CD14-positive monocyte (primary cell): Measurements from ENCODE around the gene MPP1. TPM values are rescaled to one million over a fixed set of nuclear protein-coding genes. Genes with fewer than 3 reads are reported as not detected.
A peak's percentile ranks its signal among the peaks of the same experiment; 100 is the strongest.
"Not testable (repeated sequence)": the region's sequence is repeated elsewhere in the genome, so short reads cannot be mapped to it uniquely, and the experiment has no call there.

Source experiments
- DNase-seq, 3 donors: peaks; one replicate each; pipeline ENCODE4 v3.0.0-alpha.2; 2011 to 2022
- H2AFZ ChIP-seq: 2 replicates; pipeline ENCODE4 v1.6.0; 2012; ENCODE audit warnings: mild to moderate bottlenecking, low read depth, low read length, inconsistent platforms; ENCODE audit not compliant: insufficient read depth, poor library complexity, severe bottlenecking
- H3K27ac ChIP-seq, 2 donors: 1 replicate in 1 of 2; 2 replicates in 1 of 2; pipeline ENCODE4 v1.5.1; 2012 to 2013; ENCODE audit warnings: low read length in 2 of 2, control low read depth in 1 of 2, inconsistent platforms in 1 of 2, low read depth in 1 of 2, mild to moderate bottlenecking in 1 of 2
- H3K27me3 ChIP-seq, 2 donors: one replicate each; pipeline versions ENCODE4 v1.6.0 to v1.6.1; 2011 to 2013; ENCODE audit warnings: low read length in 2 of 2; ENCODE audit not compliant: control insufficient read depth in 2 of 2, insufficient read depth in 2 of 2
- H3K36me3 ChIP-seq, 2 donors: replicated peaks in 1 of 2; 1 replicate in 1 of 2; 2 replicates in 1 of 2; pipeline versions ENCODE4 v1.5.1 to v1.6.1; 2012 to 2013; ENCODE audit warnings: low read length in 2 of 2, control low read depth in 1 of 2, inconsistent platforms in 1 of 2, mild to moderate bottlenecking in 1 of 2; ENCODE audit not compliant: insufficient read depth in 2 of 2, control insufficient read depth in 1 of 2
- H3K4me1 ChIP-seq, 2 donors: 1 replicate in 1 of 2; 2 replicates in 1 of 2; pipeline versions ENCODE4 v1.5.1 to v1.6.1; 2012 to 2013; ENCODE audit warnings: low read length in 2 of 2, control low read depth in 1 of 2, inconsistent platforms in 1 of 2, mild to moderate bottlenecking in 1 of 2, moderate library complexity in 1 of 2; ENCODE audit not compliant: insufficient read depth in 2 of 2, control insufficient read depth in 1 of 2
- H3K4me2 ChIP-seq: replicated peaks from 2 replicates; pipeline ENCODE3; 2012; ENCODE audit warnings: low read length, moderate library complexity, mild to moderate bottlenecking; ENCODE audit not compliant: poor library complexity, severe bottlenecking; ENCODE audit errors: extremely low read depth
- H3K4me3 ChIP-seq, 3 experiments: fragments of 200-600 bp in 1 of 3; sonication (generic) in 1 of 3; replicated peaks in 1 of 3; 1 replicate in 2 of 3; 2 replicates in 1 of 3; pipeline ENCODE4 v1.5.1; 2011 to 2013; ENCODE audit warnings: low read length in 3 of 3, mild to moderate bottlenecking in 3 of 3, control low read depth in 2 of 3, low read depth in 2 of 3, inconsistent platforms in 1 of 3, moderate library complexity in 1 of 3
- H3K79me2 ChIP-seq: 2 replicates; pipeline ENCODE4 v1.6.0; 2012; ENCODE audit warnings: mild to moderate bottlenecking, control low read depth, inconsistent platforms, low read length, moderate library complexity; ENCODE audit not compliant: insufficient read depth
- H3K9ac ChIP-seq: 2 replicates; pipeline ENCODE4 v1.6.0; 2017; ENCODE audit warnings: low read length, mild to moderate bottlenecking; ENCODE audit not compliant: insufficient read depth, poor library complexity, severe bottlenecking
- H3K9me3 ChIP-seq, 2 donors: replicated peaks in 1 of 2; 1 replicate in 1 of 2; 2 replicates in 1 of 2; pipeline versions ENCODE4 v1.5.1 to v1.6.1; 2012 to 2013; ENCODE audit warnings: low read length in 2 of 2, control low read depth in 1 of 2; ENCODE audit not compliant: control insufficient read depth in 1 of 2, insufficient read depth in 1 of 2
- H4K20me1 ChIP-seq: 2 replicates; pipeline ENCODE4 v1.6.0; 2012; ENCODE audit warnings: mild to moderate bottlenecking, low read length, control low read depth, moderate library complexity; ENCODE audit not compliant: insufficient read depth
- H3K27ac Mint-ChIP-seq, 7 donors: one replicate each; pipeline ENCODE4 v1.8.0; 2020; ENCODE audit warnings: mild to moderate bottlenecking in 7 of 7, mixed read lengths in 7 of 7, moderate library complexity in 6 of 7, inconsistent platforms in 2 of 7
- H3K27me3 Mint-ChIP-seq, 3 donors: one replicate each; pipeline ENCODE4 v1.8.0; 2021 to 2022; ENCODE audit warnings: low read depth in 3 of 3, mild to moderate bottlenecking in 3 of 3, mixed read lengths in 3 of 3, moderate library complexity in 3 of 3, inconsistent platforms in 1 of 3
- H3K36me3 Mint-ChIP-seq, 2 donors: one replicate each; pipeline ENCODE4 v1.8.0; 2020; ENCODE audit warnings: mixed read lengths in 2 of 2, inconsistent platforms in 1 of 2, mild to moderate bottlenecking in 1 of 2
- H3K4me1 Mint-ChIP-seq: one replicate; pipeline ENCODE4 v1.8.0; 2020; ENCODE audit warnings: mild to moderate bottlenecking, mixed read lengths
- H3K4me3 Mint-ChIP-seq, 2 donors: one replicate each; pipeline ENCODE4 v1.8.0; 2020; ENCODE audit warnings: mild to moderate bottlenecking in 2 of 2, mixed read lengths in 2 of 2, moderate library complexity in 1 of 2
- H3K9me3 Mint-ChIP-seq, 7 donors: one replicate each; pipeline ENCODE4 v1.8.0; 2020 to 2022; ENCODE audit warnings: mixed read lengths in 7 of 7, mild to moderate bottlenecking in 6 of 7, moderate library complexity in 6 of 7, inconsistent platforms in 2 of 7
- CTCF ChIP-seq: fragments of 200-600 bp; IDR thresholded peaks from one replicate; pipeline ENCODE4 v1.8.0; 2022; ENCODE audit warnings: antibody characterized with exemption, mild to moderate bottlenecking
- WGBS: methylation state at CpG from one replicate; pipeline ENCODE4 v1.1.5; 2013; ENCODE audit warnings: missing lambda C conversion rate; ENCODE audit not compliant: insufficient coverage; 5-methylcytosine and 5-hydroxymethylcytosine counted together
- intact Hi-C, 2 donors: fragments of 100-400 bp; cut with micrococcal nuclease; formaldehyde crosslinking; loops; one replicate each; pipeline versions ENCODE4 v1.15.0 to v1.15.1; 2023
- polyA plus RNA-seq, 3 donors: library from polyadenylated mRNA; depleted of rRNA in 1 of 3; unstranded in 2 of 3; stranded (reverse) in 1 of 3; fragments of 300-500 nt in 2 of 3; fragments of >200 nt in 1 of 3; fragmentation: Illumina TruSeq in 2 of 3; gene quantifications; 1 replicate in 2 of 3; 2 replicates in 1 of 3; pipeline ENCODE4 v1.2.3, GENCODE V29; 2012 to 2021

MPP1 gene
- polyA plus RNA-seq, 3 donors: 120 to 139 (median 135) TPM

GRCh38 chrX:154828016-154828408 lies 22.7 kb upstream of the MPP1 start:
- Histone ChIP-seq H3K4me3 (no peak overlapping the region), H3K27ac (peak overlapping the region in 1 of 2 donors; percentile 71), H3K9ac (no peak overlapping the region), H3K27me3 (no peaks in the 10 kb centered on the region), H3K79me2 (no peaks in the 10 kb centered on the region), H4K20me1 (no peaks in the 10 kb centered on the region), H3K36me3 (no peaks in the 10 kb centered on the region), H3K4me1 (peaks cover 13 to 14% of the 10 kb centered on the region in 2 donors), H2AFZ (no peak overlapping the region), H3K4me2 (no peak overlapping the region), H3K9me3 (no peaks in the 10 kb centered on the region)
- H3K4me3 Mint-ChIP-seq: no peak overlapping the region
- H3K9me3 Mint-ChIP-seq: peaks cover 0 to 2% (median 0%) of the 10 kb centered on the region in 7 donors
- WGBS: no CpG with 5 or more reads among the region's 2 CpGs
- H3K4me1 Mint-ChIP-seq: peaks cover 20% of the 10 kb centered on the region
- intact Hi-C loops: no loop called here
- no peak for DNase-seq
- peak overlapping the region; percentile 11 to 89 (median 67) for H3K27ac Mint-ChIP-seq
- peaks cover 0 to 2% (median 0%) of the 10 kb centered on the region in 3 donors for H3K27me3 Mint-ChIP-seq
- H3K36me3 Mint-ChIP-seq: no peaks in the 10 kb centered on the region
- TF ChIP-seq CTCF: no peak

GRCh38 chrX:154827194-154828015 lies 22.1 kb upstream of the MPP1 start:
- peaks cover 20% of the 10 kb centered on the region for H3K4me1 Mint-ChIP-seq
- Histone ChIP-seq H2AFZ (peak overlapping the region; percentile 20), H3K27ac (peak overlapping the region in 1 of 2 donors; percentile 71)

DNA sequence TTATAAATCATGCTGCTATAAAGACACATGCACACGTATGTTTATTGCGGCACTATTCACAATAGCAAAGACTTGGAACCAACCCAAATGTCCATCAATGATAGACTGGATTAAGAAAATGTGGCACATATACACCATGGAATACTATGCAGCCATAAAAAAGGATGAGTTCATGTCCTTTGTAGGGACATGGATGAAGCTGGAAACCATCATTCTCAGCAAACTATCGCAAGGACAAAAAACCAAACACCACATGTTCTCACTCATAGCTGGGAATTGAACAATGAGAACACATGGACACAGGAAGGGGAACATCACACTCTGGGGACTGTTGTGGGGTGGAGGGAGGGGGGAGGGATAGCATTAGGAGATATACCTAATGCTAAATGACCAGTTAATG lies 20.3 kb upstream of the MPP1 start:
- peaks cover 20% of the 10 kb centered on the region for H3K4me1 Mint-ChIP-seq
- H3K27me3 ChIP-seq, H3K4me3 Mint-ChIP-seq, H3K36me3 Mint-ChIP-seq, H3K4me3 ChIP-seq, H3K9ac ChIP-seq, H3K9me3 Mint-ChIP-seq, intact Hi-C loops, H3K36me3 ChIP-seq, H3K27ac ChIP-seq, H2AFZ ChIP-seq, H3K27me3 Mint-ChIP-seq, H3K27ac Mint-ChIP-seq, H3K9me3 ChIP-seq, DNase-seq, H3K4me2 ChIP-seq, H4K20me1 ChIP-seq, H3K79me2 ChIP-seq: not testable (repeated sequence)
- WGBS: no CpG with 5 or more reads among the region's 3 CpGs
- H3K4me1 ChIP-seq: peaks cover 13 to 14% of the 10 kb centered on the region in 2 donors

More at GRCh38 chrX:154827194-154828015, 22.1 kb upstream of the MPP1 start:
- no peaks in the 10 kb centered on the region for H3K79me2 ChIP-seq
- H3K27ac Mint-ChIP-seq: peak overlapping the region; percentile 25 to 89 (median 71)
- intact Hi-C loops: no loop called here
- H3K36me3 Mint-ChIP-seq: no peaks in the 10 kb centered on the region
- TF ChIP-seq CTCF: no peak
- WGBS: no CpG with 5 or more reads among the region's 4 CpGs
- H3K4me3 Mint-ChIP-seq: no peak overlapping the region
- no peak overlapping the region for H3K4me3 ChIP-seq
- H3K27me3 Mint-ChIP-seq: peaks cover 0 to 2% (median 0%) of the 10 kb centered on the region in 3 donors
- no peaks in the 10 kb centered on the region for H3K9me3 ChIP-seq
- no peaks in the 10 kb centered on the region for H3K27me3 ChIP-seq
- no peaks in the 10 kb centered on the region for H4K20me1 ChIP-seq
- peak in 2 of 3 donors; percentile 13 to 31 for DNase-seq
- peaks cover 0 to 2% (median 0%) of the 10 kb centered on the region in 7 donors for H3K9me3 Mint-ChIP-seq
- H3K4me1 ChIP-seq: peaks cover 13 to 14% of the 10 kb centered on the region in 2 donors
- no peak overlapping the region for H3K9ac ChIP-seq
- peak overlapping the region; percentile 30 for H3K4me2 ChIP-seq
- no peaks in the 10 kb centered on the region for H3K36me3 ChIP-seq
